H9 (cell line): ENCODE measurements around the gene ABHD17C. TPM values are rescaled to one million over a fixed set of nuclear protein-coding genes. Genes with fewer than 3 reads are reported as not detected.

Experiments
- DNase-seq: peaks from one replicate; pipeline ENCODE4 v3.0.0-alpha.2; 2017
- H2AFZ ChIP-seq: one replicate; pipeline ENCODE4 v1.6.1; 2013; ENCODE audit warnings: mild to moderate bottlenecking, low read length, control low read depth, moderate library complexity
- H2AK5ac ChIP-seq: 2 replicates; pipeline ENCODE4 v1.6.1; 2013; ENCODE audit warnings: low read length, control low read depth, mixed read lengths; ENCODE audit not compliant: insufficient read length
- H2BK120ac ChIP-seq: one replicate; pipeline ENCODE4 v1.6.1; 2013; ENCODE audit warnings: low read depth, mild to moderate bottlenecking, low read length, control low read depth, inconsistent platforms; ENCODE audit not compliant: poor library complexity, severe bottlenecking
- H2BK12ac ChIP-seq: 2 replicates; pipeline ENCODE4 v1.6.1; 2013; ENCODE audit warnings: low read length, control low read depth, mixed read lengths, low read depth; ENCODE audit not compliant: insufficient read length
- H2BK15ac ChIP-seq: 2 replicates; pipeline ENCODE4 v1.6.1; 2013; ENCODE audit warnings: low read depth, low read length, control low read depth
- H2BK20ac ChIP-seq: one replicate; pipeline ENCODE4 v1.6.1; 2013; ENCODE audit warnings: low read depth, mild to moderate bottlenecking, low read length, control low read depth, inconsistent platforms; ENCODE audit not compliant: poor library complexity, severe bottlenecking
- H2BK5ac ChIP-seq: 2 replicates; pipeline ENCODE4 v1.6.1; 2013; ENCODE audit warnings: low read length, control low read depth, mixed read lengths; ENCODE audit not compliant: insufficient read length
- H3K14ac ChIP-seq: 2 replicates; pipeline ENCODE4 v1.6.1; 2013; ENCODE audit warnings: low read length, control low read depth; ENCODE audit not compliant: insufficient read depth
- H3K18ac ChIP-seq: 2 replicates; pipeline ENCODE4 v1.6.1; 2013; ENCODE audit warnings: low read depth, mild to moderate bottlenecking, mixed read lengths, low read length, control low read depth; ENCODE audit not compliant: insufficient read length
- H3K23ac ChIP-seq: 2 replicates; pipeline ENCODE4 v1.6.1; 2013; ENCODE audit warnings: low read length, control low read depth, mixed read lengths, low read depth; ENCODE audit not compliant: insufficient read length
- H3K23me2 ChIP-seq: 2 replicates; pipeline ENCODE4 v1.6.1; 2013; ENCODE audit warnings: low read depth, mild to moderate bottlenecking, mixed read lengths, low read length, control low read depth; ENCODE audit not compliant: insufficient read length, poor library complexity, severe bottlenecking
- H3K27ac ChIP-seq: 2 replicates; pipeline ENCODE4 v1.5.1; 2013; ENCODE audit warnings: low read length, control low read depth, mixed read lengths, low read depth; ENCODE audit not compliant: insufficient read length
- H3K27me3 ChIP-seq: 2 replicates; pipeline ENCODE4 v1.6.1; 2013; ENCODE audit warnings: low read length, control low read depth, inconsistent platforms; ENCODE audit not compliant: insufficient read depth
- H3K4ac ChIP-seq: 2 replicates; pipeline ENCODE4 v1.6.1; 2013; ENCODE audit warnings: low read depth, mild to moderate bottlenecking, control low read depth, inconsistent platforms, low read length, moderate library complexity
- H3K4me1 ChIP-seq: 2 replicates; pipeline ENCODE4 v1.6.1; 2013; ENCODE audit warnings: low read length, control low read depth, inconsistent platforms; ENCODE audit not compliant: insufficient read depth
- H3K4me2 ChIP-seq: 2 replicates; pipeline ENCODE4 v1.6.1; 2013; ENCODE audit warnings: low read length, control low read depth, mixed read lengths; ENCODE audit not compliant: insufficient read length, insufficient read depth
- H3K56ac ChIP-seq: 2 replicates; pipeline ENCODE4 v1.6.1; 2013; ENCODE audit warnings: low read depth, mild to moderate bottlenecking, mixed read lengths, low read length, control low read depth; ENCODE audit not compliant: insufficient read length
- H3K79me1 ChIP-seq: 2 replicates; pipeline ENCODE4 v1.6.1; 2013; ENCODE audit warnings: low read depth, mild to moderate bottlenecking, moderate library complexity, low read length, control low read depth, inconsistent platforms; ENCODE audit not compliant: insufficient read depth, poor library complexity, severe bottlenecking
- H3K79me2 ChIP-seq: 2 replicates; pipeline ENCODE4 v1.6.1; 2013; ENCODE audit warnings: low read length, control low read depth, inconsistent platforms; ENCODE audit not compliant: insufficient read depth
- H3K9ac ChIP-seq: 2 replicates; pipeline ENCODE4 v1.6.1; 2013; ENCODE audit warnings: low read length, control low read depth, mixed read lengths; ENCODE audit not compliant: insufficient read length; ENCODE audit errors: extremely low read depth
- H3K9me3 ChIP-seq: one replicate; pipeline ENCODE4 v1.6.1; 2013; ENCODE audit warnings: low read depth, low read length, inconsistent platforms; ENCODE audit not compliant: control insufficient read depth
- H3T11ph ChIP-seq: one replicate; pipeline ENCODE4 v1.6.1; 2013; ENCODE audit warnings: mild to moderate bottlenecking, low read length, control low read depth, inconsistent platforms
- H4K20me1 ChIP-seq: one replicate; pipeline ENCODE4 v1.6.1; 2013; ENCODE audit not compliant: control insufficient read depth, insufficient read length, insufficient read depth
- H4K5ac ChIP-seq: 2 replicates; pipeline ENCODE4 v1.6.1; 2013; ENCODE audit warnings: low read depth, mild to moderate bottlenecking, mixed read lengths, low read length, control low read depth; ENCODE audit not compliant: insufficient read length
- H4K8ac ChIP-seq: replicated peaks from 2 replicates; pipeline ENCODE4 v1.6.1; 2013; ENCODE audit warnings: low read length, control low read depth, mixed read lengths, low read depth; ENCODE audit not compliant: insufficient read length
- H4K91ac ChIP-seq: 2 replicates; pipeline ENCODE4 v1.6.1; 2013; ENCODE audit warnings: low read depth, mild to moderate bottlenecking, moderate library complexity, mixed read lengths, low read length, control low read depth; ENCODE audit not compliant: insufficient read length
- H3K27ac Mint-ChIP-seq, 3 experiments: 2 replicates in 2 of 3; 3 replicates in 1 of 3; pipeline ENCODE4 v1.8.0; 2020 to 2021; ENCODE audit warnings: mixed read lengths in 3 of 3, mild to moderate bottlenecking in 1 of 3, moderate library complexity in 1 of 3
- H3K27me3 Mint-ChIP-seq: 2 replicates; pipeline ENCODE4 v1.8.0; 2021; ENCODE audit warnings: low read depth, mild to moderate bottlenecking, moderate library complexity, mixed read lengths
- H3K36me3 Mint-ChIP-seq, 3 experiments: 2 replicates in 2 of 3; 3 replicates in 1 of 3; pipeline ENCODE4 v1.8.0; 2020 to 2021; ENCODE audit warnings: low read depth in 3 of 3, mixed read lengths in 3 of 3; ENCODE audit not compliant: insufficient read depth in 1 of 3
- H3K4me1 Mint-ChIP-seq, 2 experiments: 2 replicates each; pipeline ENCODE4 v1.8.0; 2020; ENCODE audit warnings: mixed read lengths in 2 of 2
- H3K4me3 Mint-ChIP-seq, 2 experiments: 2 replicates in 1 of 2; 3 replicates in 1 of 2; pipeline ENCODE4 v1.8.0; 2020 to 2021; ENCODE audit warnings: mild to moderate bottlenecking in 2 of 2, mixed read lengths in 2 of 2, moderate library complexity in 1 of 2
- H3K9me3 Mint-ChIP-seq, 2 experiments: 2 replicates in 1 of 2; 3 replicates in 1 of 2; pipeline ENCODE4 v1.8.0; 2020; ENCODE audit warnings: mild to moderate bottlenecking in 2 of 2, mixed read lengths in 2 of 2, moderate library complexity in 1 of 2
- WGBS: extraction: QIAGEN DNeasy Blood & Tissue Kit; methylation state at CpG from one replicate; pipeline ENCODE4 v1.1.7; 2013; ENCODE audit warnings: missing lambda C conversion rate, low lambda C conversion rate, mixed read lengths; ENCODE audit not compliant: insufficient read length; ENCODE audit errors: extremely low coverage; 5-methylcytosine and 5-hydroxymethylcytosine counted together
- total RNA-seq: library from RNA; stranded (reverse); gene quantifications from 2 replicates; pipeline ENCODE4 v1.2.1, GENCODE V29; 2021
- TF ChIP-seq, protein P1 (sequence below): fragments of 200-600 bp; sonication (generic); conservative IDR thresholded peaks from 3 replicates; pipeline ENCODE4 v1.8.0; 2021; ENCODE audit warnings: antibody characterized with exemption, mild to moderate bottlenecking

ABHD17C gene
- total RNA-seq, 1 experiment from 2014 or later, result 21.5 TPM

DNA sequence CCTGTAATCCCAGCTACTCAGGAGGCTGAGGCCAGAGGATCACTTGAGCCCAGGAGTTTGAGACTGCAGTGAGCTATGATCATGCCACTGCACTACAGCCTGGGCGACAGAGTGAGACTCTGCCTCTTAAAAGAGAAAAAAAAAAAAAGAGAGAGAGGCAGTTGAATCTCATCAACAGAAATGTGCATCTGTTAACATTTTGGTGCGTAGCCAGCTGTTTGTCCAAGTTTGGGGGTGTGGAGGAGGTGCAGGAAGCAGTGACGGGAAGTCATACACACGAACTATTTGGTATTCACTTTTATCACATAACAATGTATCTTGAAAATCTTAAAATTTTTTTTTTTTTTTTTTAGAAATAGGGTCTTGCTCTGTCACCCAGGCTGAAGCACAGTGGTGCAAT is 65.8 kb downstream of the ABHD17C start:
- Mint-ChIP-seq H3K27ac (no peak overlapping the region), H3K36me3 (no peaks in the 10 kb centered on the region; a peak in 1 of 7 replicates), H3K9me3 (no peaks in the 10 kb centered on the region), H3K4me1 (peaks cover 8 to 9% of the 10 kb centered on the region in 2 experiments), H3K4me3 (no peak overlapping the region), H3K27me3 (no peaks in the 10 kb centered on the region)
- Histone ChIP-seq H2BK120ac (no peak overlapping the region), H4K91ac (no peak overlapping the region), H3T11ph (no peak overlapping the region), H3K27ac (no peak overlapping the region), H2BK20ac (no peak overlapping the region), H3K9me3 (no peaks in the 10 kb centered on the region), H4K8ac (no peak overlapping the region), H2BK15ac (no peak overlapping the region), H2BK12ac (no peak overlapping the region), H2AFZ (no peak overlapping the region), H3K56ac (no peak overlapping the region), H2AK5ac (no peak overlapping the region), H3K14ac (no peak overlapping the region), H4K20me1 (no peaks in the 10 kb centered on the region), H3K27me3 (no peaks in the 10 kb centered on the region), H3K18ac (no peak overlapping the region), H3K4me1 (peaks cover 2% of the 10 kb centered on the region; the same call in 1 of the 2 replicates), H2BK5ac (no peak overlapping the region), H3K79me2 (no peaks in the 10 kb centered on the region), H3K4me2 (no peak overlapping the region), H4K5ac (no peak overlapping the region), H3K9ac (no peak overlapping the region), H3K23ac (no peak overlapping the region), H3K4ac (no peak overlapping the region), H3K23me2 (no peaks in the 10 kb centered on the region), H3K79me1 (no peaks in the 10 kb centered on the region)
- WGBS, result no CpG with 5 or more reads among the region's 4 CpGs
- TF ChIP-seq, protein P1, sequence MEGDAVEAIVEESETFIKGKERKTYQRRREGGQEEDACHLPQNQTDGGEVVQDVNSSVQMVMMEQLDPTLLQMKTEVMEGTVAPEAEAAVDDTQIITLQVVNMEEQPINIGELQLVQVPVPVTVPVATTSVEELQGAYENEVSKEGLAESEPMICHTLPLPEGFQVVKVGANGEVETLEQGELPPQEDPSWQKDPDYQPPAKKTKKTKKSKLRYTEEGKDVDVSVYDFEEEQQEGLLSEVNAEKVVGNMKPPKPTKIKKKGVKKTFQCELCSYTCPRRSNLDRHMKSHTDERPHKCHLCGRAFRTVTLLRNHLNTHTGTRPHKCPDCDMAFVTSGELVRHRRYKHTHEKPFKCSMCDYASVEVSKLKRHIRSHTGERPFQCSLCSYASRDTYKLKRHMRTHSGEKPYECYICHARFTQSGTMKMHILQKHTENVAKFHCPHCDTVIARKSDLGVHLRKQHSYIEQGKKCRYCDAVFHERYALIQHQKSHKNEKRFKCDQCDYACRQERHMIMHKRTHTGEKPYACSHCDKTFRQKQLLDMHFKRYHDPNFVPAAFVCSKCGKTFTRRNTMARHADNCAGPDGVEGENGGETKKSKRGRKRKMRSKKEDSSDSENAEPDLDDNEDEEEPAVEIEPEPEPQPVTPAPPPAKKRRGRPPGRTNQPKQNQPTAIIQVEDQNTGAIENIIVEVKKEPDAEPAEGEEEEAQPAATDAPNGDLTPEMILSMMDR, result no peak
- no peak for DNase-seq
